ENCODE data around the gene PSEN1.

- TF ChIP-seq EZH2 (IDR thresholded peaks at IDR 0.05; ENCODE audit: borderline replicate concordance, control insufficient read depth, low read depth, low read length) (no peak), EGR1 (IDR thresholded peaks at IDR 0.05; ENCODE audit: borderline replicate concordance in 1 of 2, low read depth in 2 of 2, low read length in 2 of 2) (no peak), KAT2A (conservative IDR thresholded peaks at IDR 0.05; ENCODE audit: control insufficient read depth, low read depth, low read length) (no peak), LARP7 (IDR thresholded peaks at IDR 0.05) (no peak), POU2F2 (IDR thresholded peaks at IDR 0.05; ENCODE audit: borderline replicate concordance, low read depth, low read length) (no peak), POLR2A (IDR thresholded peaks at IDR 0.05; ENCODE audit: low read depth, low read length) (no peak), GABPA (IDR thresholded peaks at IDR 0.05; ENCODE audit: low read depth) (no peak), BRCA1 (IDR thresholded peaks at IDR 0.05; ENCODE audit: low read depth, low read length) (no peak), BHLHE40 (IDR thresholded peaks at IDR 0.05; ENCODE audit: borderline replicate concordance in 1 of 2, low read depth in 2 of 2, low read length in 1 of 2) (no peak)
- TF ChIP-seq, protein P1, sequence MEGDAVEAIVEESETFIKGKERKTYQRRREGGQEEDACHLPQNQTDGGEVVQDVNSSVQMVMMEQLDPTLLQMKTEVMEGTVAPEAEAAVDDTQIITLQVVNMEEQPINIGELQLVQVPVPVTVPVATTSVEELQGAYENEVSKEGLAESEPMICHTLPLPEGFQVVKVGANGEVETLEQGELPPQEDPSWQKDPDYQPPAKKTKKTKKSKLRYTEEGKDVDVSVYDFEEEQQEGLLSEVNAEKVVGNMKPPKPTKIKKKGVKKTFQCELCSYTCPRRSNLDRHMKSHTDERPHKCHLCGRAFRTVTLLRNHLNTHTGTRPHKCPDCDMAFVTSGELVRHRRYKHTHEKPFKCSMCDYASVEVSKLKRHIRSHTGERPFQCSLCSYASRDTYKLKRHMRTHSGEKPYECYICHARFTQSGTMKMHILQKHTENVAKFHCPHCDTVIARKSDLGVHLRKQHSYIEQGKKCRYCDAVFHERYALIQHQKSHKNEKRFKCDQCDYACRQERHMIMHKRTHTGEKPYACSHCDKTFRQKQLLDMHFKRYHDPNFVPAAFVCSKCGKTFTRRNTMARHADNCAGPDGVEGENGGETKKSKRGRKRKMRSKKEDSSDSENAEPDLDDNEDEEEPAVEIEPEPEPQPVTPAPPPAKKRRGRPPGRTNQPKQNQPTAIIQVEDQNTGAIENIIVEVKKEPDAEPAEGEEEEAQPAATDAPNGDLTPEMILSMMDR (IDR thresholded peaks at IDR 0.05 in 2 of 3, conservative IDR thresholded peaks at IDR 0.05 in 1 of 3; ENCODE audit: control insufficient read depth in 2 of 3, extremely low read depth in 1 of 3, insufficient read depth in 1 of 3, low read depth in 3 of 3, low read length in 3 of 3): no peak
- TF ChIP-seq, protein P2, sequence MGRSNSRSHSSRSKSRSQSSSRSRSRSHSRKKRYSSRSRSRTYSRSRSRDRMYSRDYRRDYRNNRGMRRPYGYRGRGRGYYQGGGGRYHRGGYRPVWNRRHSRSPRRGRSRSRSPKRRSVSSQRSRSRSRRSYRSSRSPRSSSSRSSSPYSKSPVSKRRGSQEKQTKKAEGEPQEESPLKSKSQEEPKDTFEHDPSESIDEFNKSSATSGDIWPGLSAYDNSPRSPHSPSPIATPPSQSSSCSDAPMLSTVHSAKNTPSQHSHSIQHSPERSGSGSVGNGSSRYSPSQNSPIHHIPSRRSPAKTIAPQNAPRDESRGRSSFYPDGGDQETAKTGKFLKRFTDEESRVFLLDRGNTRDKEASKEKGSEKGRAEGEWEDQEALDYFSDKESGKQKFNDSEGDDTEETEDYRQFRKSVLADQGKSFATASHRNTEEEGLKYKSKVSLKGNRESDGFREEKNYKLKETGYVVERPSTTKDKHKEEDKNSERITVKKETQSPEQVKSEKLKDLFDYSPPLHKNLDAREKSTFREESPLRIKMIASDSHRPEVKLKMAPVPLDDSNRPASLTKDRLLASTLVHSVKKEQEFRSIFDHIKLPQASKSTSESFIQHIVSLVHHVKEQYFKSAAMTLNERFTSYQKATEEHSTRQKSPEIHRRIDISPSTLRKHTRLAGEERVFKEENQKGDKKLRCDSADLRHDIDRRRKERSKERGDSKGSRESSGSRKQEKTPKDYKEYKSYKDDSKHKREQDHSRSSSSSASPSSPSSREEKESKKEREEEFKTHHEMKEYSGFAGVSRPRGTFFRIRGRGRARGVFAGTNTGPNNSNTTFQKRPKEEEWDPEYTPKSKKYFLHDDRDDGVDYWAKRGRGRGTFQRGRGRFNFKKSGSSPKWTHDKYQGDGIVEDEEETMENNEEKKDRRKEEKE (IDR thresholded peaks at IDR 0.05): no peak
Observed at GRCh38 chr14:73091044-73091443, 45.3 kb upstream of the PSEN1 start.

Measured in GM12878 (cell line).